ENCODE results near the gene MUC5AC.
"Not testable (repeated sequence)": the region's sequence is repeated elsewhere in the genome, so short reads cannot be mapped to it uniquely, and the experiment has no call there.

Gene MUC5AC

GRCh38 chr11:1180171-1180570 lies 22.4 kb downstream of the MUC5AC start:
- no peak overlapping the region for H3K4me3 Mint-ChIP-seq
- no peaks in the 10 kb centered on the region for H3K4me1 Mint-ChIP-seq (ENCODE audit: low read depth)
- no peaks in the 10 kb centered on the region for H3K27me3 Mint-ChIP-seq
- intact Hi-C loops (cut with micrococcal nuclease) = no loop called here
- H3K27ac Mint-ChIP-seq = no peak overlapping the region
- H3K36me3 Mint-ChIP-seq (ENCODE audit: low read depth) = no peaks in the 10 kb centered on the region
- H3K9me3 Mint-ChIP-seq = peaks cover 10% of the 10 kb centered on the region

- H3K9me3 Mint-ChIP-seq = peaks cover 2% of the 10 kb centered on the region
- intact Hi-C loops (cut with micrococcal nuclease) = no loop called here
- no peaks in the 10 kb centered on the region for H3K4me1 Mint-ChIP-seq (ENCODE audit: low read depth)
- H3K36me3 Mint-ChIP-seq (ENCODE audit: low read depth) = no peaks in the 10 kb centered on the region
- no peak overlapping the region for H3K4me3 Mint-ChIP-seq
- H3K27me3 Mint-ChIP-seq = no peaks in the 10 kb centered on the region
- H3K27ac Mint-ChIP-seq = no peak overlapping the region
Observed at GRCh38 chr11:1180947-1181391, 23.2 kb downstream of the MUC5AC start.

GRCh38 chr11:1181420-1181819 lies 23.7 kb downstream of the MUC5AC start:
- intact Hi-C loops (cut with micrococcal nuclease) = no loop called here
- H3K27ac Mint-ChIP-seq = no peak overlapping the region
- no peaks in the 10 kb centered on the region for H3K36me3 Mint-ChIP-seq (ENCODE audit: low read depth)
- H3K4me3 Mint-ChIP-seq = no peak overlapping the region
- H3K4me1 Mint-ChIP-seq (ENCODE audit: low read depth) = no peaks in the 10 kb centered on the region
- no peaks in the 10 kb centered on the region for H3K9me3 Mint-ChIP-seq
- no peaks in the 10 kb centered on the region for H3K27me3 Mint-ChIP-seq

GRCh38 chr11:1181853-1182535 lies 24.2 kb downstream of the MUC5AC start:
- intact Hi-C loops (cut with micrococcal nuclease) = no loop called here
- H3K27ac Mint-ChIP-seq = no peak overlapping the region
- H3K4me1 Mint-ChIP-seq (ENCODE audit: low read depth) = no peaks in the 10 kb centered on the region
- no peaks in the 10 kb centered on the region for H3K36me3 Mint-ChIP-seq (ENCODE audit: low read depth)
- H3K9me3 Mint-ChIP-seq = no peaks in the 10 kb centered on the region
- no peaks in the 10 kb centered on the region for H3K27me3 Mint-ChIP-seq
- H3K4me3 Mint-ChIP-seq = no peak overlapping the region

GRCh38 chr11:1184139-1184538 lies 26.4 kb downstream of the MUC5AC start:
- H3K9me3 Mint-ChIP-seq; H3K4me1 Mint-ChIP-seq (ENCODE audit: low read depth); intact Hi-C loops (cut with micrococcal nuclease); H3K36me3 Mint-ChIP-seq (ENCODE audit: low read depth); H3K27ac Mint-ChIP-seq; H3K4me3 Mint-ChIP-seq; H3K27me3 Mint-ChIP-seq: not testable (repeated sequence)

- H3K27me3 Mint-ChIP-seq; intact Hi-C loops (cut with micrococcal nuclease); H3K4me1 Mint-ChIP-seq (ENCODE audit: low read depth); H3K4me3 Mint-ChIP-seq; H3K9me3 Mint-ChIP-seq; H3K36me3 Mint-ChIP-seq (ENCODE audit: low read depth); H3K27ac Mint-ChIP-seq: not testable (repeated sequence)
Observed at GRCh38 chr11:1188451-1189130, 30.8 kb downstream of the MUC5AC start.

DNA sequence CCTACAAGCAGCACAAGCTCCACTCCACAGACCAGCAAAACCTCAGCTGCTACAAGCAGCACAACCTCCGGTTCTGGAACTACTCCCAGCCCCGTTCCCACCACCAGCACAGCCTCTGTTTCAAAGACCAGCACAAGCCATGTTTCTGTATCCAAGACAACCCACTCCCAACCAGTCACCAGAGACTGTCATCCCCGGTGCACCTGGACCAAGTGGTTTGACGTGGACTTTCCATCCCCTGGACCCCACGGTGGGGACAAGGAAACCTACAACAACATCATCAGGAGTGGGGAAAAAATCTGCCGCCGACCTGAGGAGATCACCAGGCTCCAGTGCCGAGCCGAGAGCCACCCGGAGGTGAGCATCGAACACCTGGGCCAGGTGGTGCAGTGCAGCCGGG lies 32.1 kb downstream of the MUC5AC start:
- H3K27ac Mint-ChIP-seq; H3K4me3 Mint-ChIP-seq; H3K27me3 Mint-ChIP-seq; H3K9me3 Mint-ChIP-seq; intact Hi-C loops (cut with micrococcal nuclease); H3K36me3 Mint-ChIP-seq (ENCODE audit: low read depth); H3K4me1 Mint-ChIP-seq (ENCODE audit: low read depth): not testable (repeated sequence)

DNA sequence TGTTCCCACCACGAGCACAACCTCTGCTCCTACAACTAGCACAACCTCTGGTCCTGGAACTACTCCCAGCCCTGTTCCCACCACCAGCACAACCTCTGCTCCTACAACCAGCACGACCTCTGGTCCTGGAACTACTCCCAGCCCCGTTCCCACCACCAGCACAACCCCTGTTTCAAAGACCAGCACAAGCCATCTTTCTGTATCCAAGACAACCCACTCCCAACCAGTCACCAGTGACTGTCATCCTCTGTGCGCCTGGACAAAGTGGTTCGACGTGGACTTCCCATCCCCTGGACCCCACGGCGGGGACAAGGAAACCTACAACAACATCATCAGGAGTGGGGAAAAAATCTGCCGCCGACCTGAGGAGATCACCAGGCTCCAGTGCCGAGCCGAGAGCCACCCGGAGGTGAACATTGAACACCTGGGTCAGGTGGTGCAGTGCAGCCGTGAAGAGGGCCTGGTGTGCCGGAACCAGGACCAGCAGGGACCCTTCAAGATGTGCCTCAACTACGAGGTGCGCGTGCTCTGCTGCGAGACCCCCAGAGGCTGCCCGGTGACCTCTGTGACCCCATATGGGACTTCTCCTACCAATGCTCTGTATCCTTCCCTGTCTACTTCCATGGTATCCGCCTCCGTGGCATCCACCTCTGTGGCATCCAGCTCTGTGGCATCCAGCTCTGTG lies 34.2 kb downstream of the MUC5AC start:
- H3K4me3 Mint-ChIP-seq; H3K27ac Mint-ChIP-seq; H3K4me1 Mint-ChIP-seq (ENCODE audit: low read depth); H3K36me3 Mint-ChIP-seq (ENCODE audit: low read depth); H3K27me3 Mint-ChIP-seq; intact Hi-C loops (cut with micrococcal nuclease); H3K9me3 Mint-ChIP-seq: not testable (repeated sequence)

DNA sequence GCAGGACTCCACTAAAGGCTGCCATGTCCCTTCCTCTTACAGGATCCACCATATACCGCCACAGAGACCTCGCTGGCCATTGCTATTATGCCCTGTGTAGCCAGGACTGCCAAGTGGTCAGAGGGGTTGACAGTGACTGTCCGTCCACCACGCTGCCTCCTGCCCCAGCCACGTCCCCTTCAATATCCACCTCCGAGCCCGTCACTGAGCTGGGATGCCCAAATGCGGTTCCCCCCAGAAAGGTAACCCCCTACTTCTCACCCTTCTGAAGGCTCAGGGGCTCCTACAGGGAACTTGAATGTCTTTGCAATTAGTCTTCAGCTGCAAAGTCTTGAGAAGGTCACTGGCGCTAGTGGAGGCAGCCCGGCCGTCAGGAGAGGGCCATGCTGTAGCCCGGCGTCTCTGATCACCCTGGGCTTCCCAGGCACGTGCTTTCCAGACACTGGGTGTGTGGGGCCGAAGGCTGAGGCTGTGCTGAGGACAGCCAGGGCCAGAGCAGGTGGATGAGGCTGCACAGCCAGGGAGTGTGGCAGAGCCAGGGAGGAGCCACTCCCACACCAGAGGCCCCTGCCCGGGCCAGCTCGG lies 35.1 kb downstream of the MUC5AC start:
- Mint-ChIP-seq H3K4me3 (no peak overlapping the region), H3K27me3 (no peaks in the 10 kb centered on the region), H3K9me3 (no peaks in the 10 kb centered on the region), H3K36me3 (ENCODE audit: low read depth) (no peaks in the 10 kb centered on the region), H3K27ac (no peak overlapping the region), H3K4me1 (ENCODE audit: low read depth) (no peaks in the 10 kb centered on the region)
- intact Hi-C loops (cut with micrococcal nuclease) = no loop called here

- Mint-ChIP-seq H3K9me3 (no peaks in the 10 kb centered on the region), H3K27me3 (no peaks in the 10 kb centered on the region), H3K36me3 (ENCODE audit: low read depth) (no peaks in the 10 kb centered on the region), H3K27ac (no peak overlapping the region), H3K4me3 (no peak overlapping the region), H3K4me1 (ENCODE audit: low read depth) (no peaks in the 10 kb centered on the region)
- intact Hi-C loops (cut with micrococcal nuclease) = no loop called here
Observed at GRCh38 chr11:1193326-1194230, 35.8 kb downstream of the MUC5AC start.

GRCh38 chr11:1194231-1194976 lies 36.7 kb downstream of the MUC5AC start:
- no peaks in the 10 kb centered on the region for H3K9me3 Mint-ChIP-seq
- no peaks in the 10 kb centered on the region for H3K4me1 Mint-ChIP-seq (ENCODE audit: low read depth)
- intact Hi-C loops (cut with micrococcal nuclease) = no loop called here
- H3K36me3 Mint-ChIP-seq (ENCODE audit: low read depth) = no peaks in the 10 kb centered on the region
- no peak overlapping the region for H3K4me3 Mint-ChIP-seq
- H3K27me3 Mint-ChIP-seq = no peaks in the 10 kb centered on the region
- no peak overlapping the region for H3K27ac Mint-ChIP-seq

GRCh38 chr11:1194977-1195681 lies 37.4 kb downstream of the MUC5AC start:
- H3K9me3 Mint-ChIP-seq = no peaks in the 10 kb centered on the region
- no peaks in the 10 kb centered on the region for H3K4me1 Mint-ChIP-seq (ENCODE audit: low read depth)
- H3K4me3 Mint-ChIP-seq = no peak overlapping the region
- H3K36me3 Mint-ChIP-seq (ENCODE audit: low read depth) = no peaks in the 10 kb centered on the region
- H3K27ac Mint-ChIP-seq = no peak overlapping the region
- intact Hi-C loops (cut with micrococcal nuclease) = no loop called here
- H3K27me3 Mint-ChIP-seq = no peaks in the 10 kb centered on the region

Data from dendritic cell treated with granulocyte-macrophage colony-stimulating factor and Interleukin-4, amounts not matched to agents 40 ng/mL and 50 ng/mL, for 4 days (primary cell).